Keratinocyte (primary cell): ENCODE results near the gene SLC25A52.

Experiments
- EZH2 ChIP-seq: IDR thresholded peaks from one replicate; pipeline ENCODE4 v1.6.1; 2012; ENCODE audit warnings: inconsistent platforms, mild to moderate bottlenecking, low read length, moderate library complexity
- TF ChIP-seq, protein P1 (sequence below), 3 experiments: IDR thresholded peaks in 1 of 3; conservative IDR thresholded peaks in 1 of 3; optimal IDR thresholded peaks in 1 of 3; 2 replicates in 2 of 3; 3 replicates in 1 of 3; pipeline versions ENCODE3 to v1.5.1; 2011; ENCODE audit warnings: low read length in 3 of 3, mild to moderate bottlenecking in 3 of 3, moderate library complexity in 2 of 3, control low read depth in 1 of 3, inconsistent platforms in 1 of 3; ENCODE audit not compliant: insufficient read depth in 2 of 3; ENCODE audit errors: extremely low read depth in 1 of 3

DNA sequence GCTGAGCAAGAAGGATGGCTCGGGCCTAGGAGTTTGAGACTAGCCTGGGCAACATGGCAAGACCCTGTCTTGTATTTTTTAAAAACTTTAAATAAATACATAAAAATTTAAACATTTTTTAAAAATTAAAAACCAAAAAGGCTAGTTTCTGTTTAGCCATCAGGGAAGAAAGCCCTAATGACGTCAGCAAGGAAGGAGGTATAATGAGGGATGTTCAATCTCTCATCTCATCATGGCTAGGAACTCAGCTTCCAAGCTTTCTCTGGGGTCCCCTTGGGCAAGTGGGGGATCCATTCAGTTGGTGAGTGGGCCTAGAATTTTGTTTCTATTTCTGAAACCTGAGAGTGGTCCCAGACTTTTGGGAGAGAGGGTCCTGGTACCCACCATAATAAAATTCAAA lies 35.1 kb upstream of the SLC25A52 start:
- TF ChIP-seq, protein P1, sequence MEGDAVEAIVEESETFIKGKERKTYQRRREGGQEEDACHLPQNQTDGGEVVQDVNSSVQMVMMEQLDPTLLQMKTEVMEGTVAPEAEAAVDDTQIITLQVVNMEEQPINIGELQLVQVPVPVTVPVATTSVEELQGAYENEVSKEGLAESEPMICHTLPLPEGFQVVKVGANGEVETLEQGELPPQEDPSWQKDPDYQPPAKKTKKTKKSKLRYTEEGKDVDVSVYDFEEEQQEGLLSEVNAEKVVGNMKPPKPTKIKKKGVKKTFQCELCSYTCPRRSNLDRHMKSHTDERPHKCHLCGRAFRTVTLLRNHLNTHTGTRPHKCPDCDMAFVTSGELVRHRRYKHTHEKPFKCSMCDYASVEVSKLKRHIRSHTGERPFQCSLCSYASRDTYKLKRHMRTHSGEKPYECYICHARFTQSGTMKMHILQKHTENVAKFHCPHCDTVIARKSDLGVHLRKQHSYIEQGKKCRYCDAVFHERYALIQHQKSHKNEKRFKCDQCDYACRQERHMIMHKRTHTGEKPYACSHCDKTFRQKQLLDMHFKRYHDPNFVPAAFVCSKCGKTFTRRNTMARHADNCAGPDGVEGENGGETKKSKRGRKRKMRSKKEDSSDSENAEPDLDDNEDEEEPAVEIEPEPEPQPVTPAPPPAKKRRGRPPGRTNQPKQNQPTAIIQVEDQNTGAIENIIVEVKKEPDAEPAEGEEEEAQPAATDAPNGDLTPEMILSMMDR (optimal IDR thresholded peaks at IDR 0.05 in 1 of 3, IDR thresholded peaks at IDR 0.05 in 1 of 3, conservative IDR thresholded peaks at IDR 0.05 in 1 of 3; ENCODE audit: extremely low read depth in 1 of 3, insufficient read depth in 2 of 3, low read length in 3 of 3): no peak
- no peak for TF ChIP-seq EZH2
